HepG2 (cell line): ENCODE data around the gene SNN. TPM values are rescaled to one million over a fixed set of nuclear protein-coding genes. Genes with fewer than 3 reads are reported as not detected.
A peak's percentile ranks its signal among the peaks of the same experiment; 100 is the strongest.

Source experiments
- AHR ChIP-seq: IDR thresholded peaks from 2 replicates; pipeline ENCODE4 v1.6.1; 2018; ENCODE audit warnings: missing genetic modification reagents, missing compliant biosample characterization
- ARHGAP35 ChIP-seq: sonication (generic); formaldehyde crosslinking; IDR thresholded peaks from 2 replicates; pipeline ENCODE4 v1.9.0; 2022; ENCODE audit warnings: mild to moderate bottlenecking, inconsistent platforms, moderate library complexity, missing genetic modification reagents, borderline replicate concordance
- BATF2 ChIP-seq: sonication (generic); formaldehyde crosslinking; IDR thresholded peaks from 2 replicates; pipeline ENCODE4 v1.8.0; 2022; ENCODE audit warnings: mild to moderate bottlenecking, missing genetic modification reagents, moderate library complexity
- BRCA1 ChIP-seq: sonication (generic); formaldehyde crosslinking; IDR thresholded peaks from 2 replicates; pipeline ENCODE4 v1.4.0; 2020; ENCODE audit warnings: missing genetic modification reagents
- HNF4A ChIP-seq: sonication (generic); formaldehyde crosslinking; IDR thresholded peaks from 2 replicates; pipeline ENCODE4 v1.4.0; 2020; ENCODE audit warnings: missing genetic modification reagents
- KDM6A ChIP-seq: IDR thresholded peaks from 2 replicates; pipeline ENCODE4 v1.6.1; 2016; ENCODE audit warnings: low read depth
- POGZ ChIP-seq: sonication (generic); formaldehyde crosslinking; IDR thresholded peaks from 2 replicates; pipeline ENCODE4 v1.4.0; 2020; ENCODE audit warnings: mild to moderate bottlenecking, missing genetic modification reagents
- STAT6 ChIP-seq: sonication (generic); formaldehyde crosslinking; IDR thresholded peaks from 2 replicates; pipeline ENCODE4 v1.4.0; 2020; ENCODE audit warnings: missing genetic modification reagents, mild to moderate bottlenecking, borderline replicate concordance
- THRA ChIP-seq: sonication (generic); formaldehyde crosslinking; IDR thresholded peaks from 2 replicates; pipeline ENCODE4 v1.4.0; 2020; ENCODE audit warnings: missing genetic modification reagents, borderline replicate concordance
- USF2 ChIP-seq, 2 experiments: sonication (generic) in 1 of 2; formaldehyde crosslinking in 1 of 2; IDR thresholded peaks; 2 replicates each; pipeline versions ENCODE4 v1.5.1 to v1.6.1; 2011 to 2020; ENCODE audit warnings: borderline replicate concordance in 1 of 2, low read depth in 1 of 2, low read length in 1 of 2, mild to moderate bottlenecking in 1 of 2, missing genetic modification reagents in 1 of 2, moderate library complexity in 1 of 2
- ZNF224 ChIP-seq: sonication (generic); formaldehyde crosslinking; IDR thresholded peaks from 2 replicates; pipeline ENCODE4 v1.5.0; 2020; ENCODE audit warnings: mild to moderate bottlenecking, missing genetic modification reagents
- ZNF280D ChIP-seq: sonication (generic); formaldehyde crosslinking; IDR thresholded peaks from 2 replicates; pipeline ENCODE4 v1.5.1; 2020; ENCODE audit warnings: mild to moderate bottlenecking, missing genetic modification reagents
- ZNF670 ChIP-seq: sonication (generic); formaldehyde crosslinking; IDR thresholded peaks from 2 replicates; pipeline ENCODE4 v1.8.0; 2022; ENCODE audit warnings: mild to moderate bottlenecking, missing genetic modification reagents, borderline replicate concordance
- ZNF773 ChIP-seq: sonication (generic); formaldehyde crosslinking; IDR thresholded peaks from 2 replicates; pipeline ENCODE4 v1.4.0; 2020; ENCODE audit warnings: missing genetic modification reagents, borderline replicate concordance
- ZNF878 ChIP-seq: sonication (generic); formaldehyde crosslinking; IDR thresholded peaks from 2 replicates; pipeline ENCODE4 v1.8.1; 2023; ENCODE audit warnings: mild to moderate bottlenecking, missing genetic modification reagents, moderate library complexity
- polyA plus RNA-seq, 8 experiments: library from polyadenylated mRNA; depleted of rRNA in 3 of 8; stranded (reverse) in 7 of 8; unstranded in 1 of 8; fragments of >200 nt; fragmentation: Illumina TruSeq in 4 of 8; extraction: Trizol in 4 of 8; gene quantifications; 2 replicates each; pipeline versions ENCODE4 v1.2.1 to v1.2.3, GENCODE V29; 2011 to 2016; ENCODE audit warnings: low read depth in 4 of 8, missing spikeins in 1 of 8, mixed read lengths in 1 of 8; ENCODE audit not compliant: insufficient read depth in 1 of 8
- total RNA-seq, 5 experiments: library from RNA; depleted of rRNA; stranded (reverse); fragments of >200 nt; fragmentation: Illumina TruSeq; extraction: Trizol; gene quantifications; 2 replicates each; pipeline ENCODE4 v1.2.3, GENCODE V29; 2016; ENCODE audit warnings: low read depth in 1 of 5
- TF ChIP-seq, protein P1 (sequence below): sonication (generic); formaldehyde crosslinking; conservative IDR thresholded peaks from 2 replicates; pipeline ENCODE4 v1.4.0; 2020; ENCODE audit warnings: missing genetic modification reagents

The SNN gene
- total and polyA plus RNA-seq, 2 of the 13 experiments (the other 11 are each of a cell fraction or from before 2014, with no cell fraction given), result 5.2 to 8.4 TPM

DNA sequence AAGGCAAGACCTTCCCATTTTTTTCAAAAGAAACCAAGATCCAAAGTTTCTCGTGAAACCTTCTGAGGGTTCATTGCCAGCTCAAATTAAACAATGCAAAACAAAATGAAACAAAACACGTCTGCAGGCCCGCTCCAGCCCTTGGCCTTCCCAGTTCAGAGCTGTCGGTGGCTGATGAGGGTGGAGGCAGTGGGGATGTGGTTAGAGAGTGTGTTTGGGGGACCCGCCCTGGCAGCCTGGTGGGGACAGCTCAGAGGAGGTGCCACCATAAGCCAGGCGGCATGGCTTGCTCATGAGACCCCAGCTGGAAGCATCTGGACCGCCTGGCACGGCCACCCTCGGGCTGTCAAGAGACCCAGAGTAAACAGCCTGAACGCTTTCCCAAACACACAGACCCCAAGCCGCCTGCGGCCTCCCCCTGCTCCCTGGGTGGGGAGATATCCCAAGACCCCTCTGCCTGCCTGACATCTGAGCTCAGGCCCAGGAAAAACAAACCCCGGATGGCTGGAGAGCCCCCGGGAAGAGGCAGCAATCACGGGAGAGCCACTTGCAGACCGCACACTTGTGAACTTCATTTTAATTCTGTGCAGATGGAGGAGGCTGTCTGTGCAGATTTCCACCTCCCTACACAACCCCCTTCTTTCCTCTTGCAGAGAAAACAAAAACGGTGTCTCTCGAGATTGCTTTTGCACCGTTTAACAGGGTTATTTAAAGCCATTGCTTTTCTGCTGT, 46.2 kb upstream of the SNN start (continued):
- TF ChIP-seq ZNF280D (CRISPR knock-in tag) (peak; percentile 83), KDM6A (CRISPR knock-in tag) (no peak), AHR (CRISPR knock-in tag) (no peak), THRA (no peak), ARHGAP35 (CRISPR knock-in tag) (no peak), POGZ (CRISPR knock-in tag) (no peak), USF2 (IDR thresholded peaks at IDR 0.05; ENCODE audit: low read depth, low read length) (no peak), USF2 (CRISPR knock-in tag; IDR thresholded peaks at IDR 0.05; ENCODE audit: borderline replicate concordance) (no peak), ZNF224 (no peak), ZNF773 (CRISPR knock-in tag) (no peak), ZNF878 (CRISPR knock-in tag) (no peak), BATF2 (CRISPR knock-in tag) (no peak), ZNF670 (no peak), BRCA1 (no peak), HNF4A (CRISPR knock-in tag) (no peak), STAT6 (no peak)
- TF ChIP-seq, protein P1, sequence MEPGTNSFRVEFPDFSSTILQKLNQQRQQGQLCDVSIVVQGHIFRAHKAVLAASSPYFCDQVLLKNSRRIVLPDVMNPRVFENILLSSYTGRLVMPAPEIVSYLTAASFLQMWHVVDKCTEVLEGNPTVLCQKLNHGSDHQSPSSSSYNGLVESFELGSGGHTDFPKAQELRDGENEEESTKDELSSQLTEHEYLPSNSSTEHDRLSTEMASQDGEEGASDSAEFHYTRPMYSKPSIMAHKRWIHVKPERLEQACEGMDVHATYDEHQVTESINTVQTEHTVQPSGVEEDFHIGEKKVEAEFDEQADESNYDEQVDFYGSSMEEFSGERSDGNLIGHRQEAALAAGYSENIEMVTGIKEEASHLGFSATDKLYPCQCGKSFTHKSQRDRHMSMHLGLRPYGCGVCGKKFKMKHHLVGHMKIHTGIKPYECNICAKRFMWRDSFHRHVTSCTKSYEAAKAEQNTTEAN (CRISPR knock-in tag), result no peak
